Measurements from ENCODE around the gene RAI14.
A peak's percentile ranks its signal among the peaks of the same experiment; 100 is the strongest.
"Not testable (repeated sequence)": the region's sequence is repeated elsewhere in the genome, so short reads cannot be mapped to it uniquely, and the experiment has no call there.

Gene RAI14

GRCh38 chr5:34699155-34700077, 43.3 kb downstream of the RAI14 start:
- DNase-seq (ENCODE audit: low read depth in 2 of 2): no peak

GRCh38 chr5:34700078-34700452, 43.9 kb downstream of the RAI14 start:
- no peak for DNase-seq (ENCODE audit: low read depth in 2 of 2)

GRCh38 chr5:34701442-34701841, 45.3 kb downstream of the RAI14 start:
- DNase-seq (ENCODE audit: low read depth in 2 of 2): not testable (repeated sequence)

- no peak for DNase-seq (ENCODE audit: low read depth in 2 of 2)
Observed at GRCh38 chr5:34703767-34704713, 47.9 kb downstream of the RAI14 start.

- no peak for DNase-seq (ENCODE audit: low read depth in 2 of 2)
Observed at GRCh38 chr5:34706084-34706483, 50.0 kb downstream of the RAI14 start.

- DNase-seq (ENCODE audit: low read depth in 2 of 2): no peak
Observed at GRCh38 chr5:34707451-34708107, 51.5 kb downstream of the RAI14 start.

- DNase-seq (ENCODE audit: low read depth in 2 of 2): no peak
Observed at GRCh38 chr5:34708777-34709176, 52.6 kb downstream of the RAI14 start.

- DNase-seq (ENCODE audit: low read depth in 2 of 2): peak; percentile 78 to 79
Observed at GRCh38 chr5:34709861-34710673, 53.9 kb downstream of the RAI14 start.

- DNase-seq (ENCODE audit: low read depth in 2 of 2): no peak
Observed at GRCh38 chr5:34712565-34712964, 56.4 kb downstream of the RAI14 start.

- peak; percentile 49 to 59 for DNase-seq (ENCODE audit: low read depth in 2 of 2)
Observed at GRCh38 chr5:34715711-34716110, 59.6 kb downstream of the RAI14 start.

GRCh38 chr5:34716986-34717385, 60.9 kb downstream of the RAI14 start:
- peak; percentile 37 to 42 for DNase-seq (ENCODE audit: low read depth in 2 of 2)

- peak; percentile 93 to 94 for DNase-seq (ENCODE audit: low read depth in 2 of 2)
Observed at GRCh38 chr5:34717426-34718327, 61.5 kb downstream of the RAI14 start.

GRCh38 chr5:34718516-34718915, 62.4 kb downstream of the RAI14 start:
- DNase-seq (ENCODE audit: low read depth in 2 of 2): no peak

- no peak for DNase-seq (ENCODE audit: low read depth in 2 of 2)
Observed at GRCh38 chr5:34719029-34719428, 62.9 kb downstream of the RAI14 start.

- DNase-seq (ENCODE audit: low read depth in 2 of 2): no peak
Observed at GRCh38 chr5:34721327-34721726, 65.2 kb downstream of the RAI14 start.

- DNase-seq (ENCODE audit: low read depth in 2 of 2): no peak
Observed at GRCh38 chr5:34722183-34722582, 66.1 kb downstream of the RAI14 start.

GRCh38 chr5:34724741-34725140, 68.6 kb downstream of the RAI14 start:
- no peak for DNase-seq (ENCODE audit: low read depth in 2 of 2)

- not testable (repeated sequence) for DNase-seq (ENCODE audit: low read depth in 2 of 2)
Observed at GRCh38 chr5:34727166-34727749, 71.1 kb downstream of the RAI14 start.

GRCh38 chr5:34728236-34728635, 72.1 kb downstream of the RAI14 start:
- no peak for DNase-seq (ENCODE audit: low read depth in 2 of 2)
